ENCODE measurements around the gene TSNAXIP1.

TSNAXIP1 gene

DNA sequence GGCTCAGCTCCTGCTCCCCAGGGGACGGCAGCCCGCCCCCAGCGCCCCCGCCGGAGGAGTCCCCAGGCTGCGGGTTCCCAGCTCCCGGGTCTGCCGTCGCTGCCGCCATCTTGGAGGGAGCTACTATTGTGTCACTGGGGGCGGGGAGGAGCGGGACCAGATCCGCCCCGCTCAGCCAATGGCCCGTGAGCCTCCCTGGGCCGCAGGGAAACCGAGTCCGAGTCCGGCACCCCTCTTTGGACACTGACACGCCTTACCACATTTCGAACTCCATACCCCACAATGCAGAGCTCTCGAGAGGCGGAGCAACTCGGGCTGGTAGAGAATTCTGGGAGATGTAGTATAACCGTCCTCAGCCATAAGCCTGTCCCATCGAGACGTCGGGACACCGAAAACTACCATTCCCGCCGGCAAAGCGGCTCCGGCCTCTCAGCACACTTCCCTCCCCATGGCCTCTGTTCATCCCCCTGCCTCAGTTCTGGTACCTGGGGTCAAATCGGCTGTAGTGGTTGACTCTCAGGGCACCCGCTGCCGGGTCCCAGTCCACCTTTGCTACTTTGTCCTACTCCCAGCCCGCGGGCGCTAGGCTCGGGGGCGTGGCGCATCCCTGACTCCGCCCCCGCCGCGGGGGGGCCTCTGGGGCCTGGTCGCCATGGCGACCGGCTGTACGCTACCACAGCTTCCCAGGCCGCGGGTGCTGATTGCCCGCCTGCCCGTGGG is at the start of gene TSNAXIP1, which contains the start of gene RANBP10:
TSNAXIP1 (plus strand) TSS at position 462 of the 720 bp plus-strand sequence. CDS start 261 bp downstream, outside the sequence.
RANBP10 (minus strand) TSS at position 133 of the 720 bp plus-strand sequence; CDS start at position 109, 24 bp downstream.
- peak; percentile 99 for DNase-seq (ENCODE audit: low spot score)

GRCh38 chr16:67758006-67758405 is 48.7 kb upstream of the TSNAXIP1 start:
- DNase-seq (ENCODE audit: low spot score), result no peak

GRCh38 chr16:67758966-67759365 is 47.7 kb upstream of the TSNAXIP1 start:
- DNase-seq (ENCODE audit: low spot score), result no peak

- DNase-seq (ENCODE audit: low spot score), result no peak
Observed at GRCh38 chr16:67760206-67760955, 46.3 kb upstream of the TSNAXIP1 start.

DNA sequence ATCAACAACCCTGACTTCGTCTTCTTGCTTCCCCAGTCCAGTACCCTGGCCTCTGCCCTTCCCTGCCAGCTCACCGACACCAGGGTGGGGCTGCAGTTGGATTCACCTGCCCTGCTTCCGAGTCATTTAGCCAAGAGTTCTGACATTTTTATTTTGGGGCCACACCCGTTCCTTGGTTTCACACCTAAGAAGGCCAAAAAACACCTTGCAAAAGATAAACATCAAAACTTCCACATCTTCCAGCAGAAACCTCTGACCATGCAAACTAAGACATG is 45.8 kb upstream of the TSNAXIP1 start:
- DNase-seq (ENCODE audit: low spot score), result no peak

- no peak for DNase-seq (ENCODE audit: low spot score)
Observed at GRCh38 chr16:67761924-67762323, 44.8 kb upstream of the TSNAXIP1 start.

DNA sequence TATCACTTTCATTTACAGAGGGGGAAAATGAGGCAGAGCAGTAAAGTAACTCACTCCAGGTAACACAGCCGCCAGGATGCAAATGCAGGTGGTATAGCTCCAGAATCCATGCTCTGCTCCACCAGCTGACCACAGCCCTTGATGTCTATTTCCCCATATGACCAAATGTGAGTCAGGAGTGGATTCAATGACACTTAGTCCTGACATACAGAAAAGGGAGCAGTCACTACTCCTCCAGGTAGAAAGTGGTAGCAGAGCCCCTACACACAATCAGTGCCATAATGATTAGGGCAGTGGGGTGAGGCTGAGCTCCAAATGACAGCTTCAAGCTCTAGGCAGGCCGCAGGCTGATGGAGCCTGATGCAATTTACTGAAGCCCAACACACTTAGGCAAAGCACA is 44.3 kb upstream of the TSNAXIP1 start:
- no peak for DNase-seq (ENCODE audit: low spot score)

GRCh38 chr16:67763066-67763465 is 43.6 kb upstream of the TSNAXIP1 start:
- DNase-seq (ENCODE audit: low spot score), result no peak

- DNase-seq (ENCODE audit: low spot score), result no peak
Observed at GRCh38 chr16:67764158-67764667, 42.5 kb upstream of the TSNAXIP1 start.

- DNase-seq (ENCODE audit: low spot score), result no peak
Observed at GRCh38 chr16:67766291-67766690, 40.4 kb upstream of the TSNAXIP1 start.

GRCh38 chr16:67767953-67768352 is 38.7 kb upstream of the TSNAXIP1 start:
- DNase-seq (ENCODE audit: low spot score), result peak; percentile 12

DNA sequence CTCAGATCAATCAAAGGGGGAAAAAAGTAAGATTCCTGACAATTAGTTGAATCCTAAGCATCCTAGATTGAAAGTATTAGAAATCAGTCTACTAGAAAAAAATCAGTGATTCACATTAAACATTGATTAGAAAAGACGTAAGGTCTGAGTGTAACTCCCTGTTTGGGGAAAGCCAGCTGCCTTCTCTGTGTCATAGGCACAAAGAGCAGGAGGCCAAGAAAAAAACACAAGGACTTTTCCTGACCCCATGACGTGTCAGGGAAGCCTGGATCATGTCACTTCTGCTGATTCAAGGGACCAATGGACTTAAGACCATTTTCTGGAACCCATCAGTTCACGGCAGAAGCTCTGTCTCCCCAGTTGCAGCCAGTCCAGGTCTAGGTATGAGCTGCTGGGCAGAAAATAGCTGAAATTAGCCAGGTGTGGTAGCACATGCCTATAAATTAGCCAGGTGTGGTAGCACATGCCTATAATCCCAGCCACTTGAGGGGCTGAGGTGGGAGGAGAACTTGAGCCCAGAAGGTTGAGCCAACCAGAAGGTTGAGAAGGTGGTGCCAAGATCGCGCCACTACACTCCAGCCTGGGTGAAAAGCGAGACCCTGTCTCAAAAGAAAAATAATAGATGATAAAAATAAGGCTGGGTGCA is 36.2 kb upstream of the TSNAXIP1 start:
- no peak for DNase-seq (ENCODE audit: low spot score)

DNA sequence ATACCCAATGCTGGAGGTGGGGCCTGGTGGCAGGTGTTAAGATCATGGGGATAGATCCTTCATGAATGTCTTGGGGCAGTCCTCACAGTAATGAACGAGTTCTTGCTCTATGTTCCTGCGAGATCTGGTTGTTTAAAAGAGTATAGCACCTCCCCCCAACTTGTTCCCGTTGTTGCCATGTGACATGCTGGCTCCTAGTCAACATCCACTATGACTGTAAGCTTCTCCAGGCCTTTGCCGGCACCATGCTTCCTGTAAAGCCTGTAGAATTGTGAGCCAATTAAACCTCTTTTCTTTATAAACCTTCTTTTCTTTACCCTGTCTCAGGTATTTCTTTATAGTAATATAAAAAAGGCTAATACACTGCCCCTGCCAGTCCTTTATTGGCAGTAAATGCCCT is 33.6 kb upstream of the TSNAXIP1 start:
- DNase-seq (ENCODE audit: low spot score), result no peak

GRCh38 chr16:67773569-67774456 is 32.9 kb upstream of the TSNAXIP1 start:
- DNase-seq (ENCODE audit: low spot score), result no peak

- DNase-seq (ENCODE audit: low spot score), result no peak
Observed at GRCh38 chr16:67774457-67774853, 32.2 kb upstream of the TSNAXIP1 start.

DNA sequence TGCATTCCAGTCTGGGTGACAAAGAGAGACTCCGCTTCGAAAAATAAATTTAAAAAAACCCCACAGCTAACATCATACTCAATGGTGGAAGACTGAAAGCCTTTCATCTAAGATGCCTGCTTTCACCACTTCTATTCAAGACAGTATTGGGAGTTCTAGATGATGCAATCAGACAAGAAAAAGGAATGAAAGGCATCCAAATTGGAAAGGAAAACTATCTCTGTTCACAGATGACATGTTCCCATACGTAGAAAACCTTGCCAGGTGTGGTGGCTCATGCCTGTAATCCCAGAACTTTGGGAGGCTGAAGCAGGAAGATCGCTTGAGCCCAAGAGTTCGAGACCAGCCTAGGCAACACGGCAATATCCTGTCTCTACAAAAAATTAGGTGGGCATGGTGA is 31.4 kb upstream of the TSNAXIP1 start:
- DNase-seq (ENCODE audit: low spot score), result no peak

DNA sequence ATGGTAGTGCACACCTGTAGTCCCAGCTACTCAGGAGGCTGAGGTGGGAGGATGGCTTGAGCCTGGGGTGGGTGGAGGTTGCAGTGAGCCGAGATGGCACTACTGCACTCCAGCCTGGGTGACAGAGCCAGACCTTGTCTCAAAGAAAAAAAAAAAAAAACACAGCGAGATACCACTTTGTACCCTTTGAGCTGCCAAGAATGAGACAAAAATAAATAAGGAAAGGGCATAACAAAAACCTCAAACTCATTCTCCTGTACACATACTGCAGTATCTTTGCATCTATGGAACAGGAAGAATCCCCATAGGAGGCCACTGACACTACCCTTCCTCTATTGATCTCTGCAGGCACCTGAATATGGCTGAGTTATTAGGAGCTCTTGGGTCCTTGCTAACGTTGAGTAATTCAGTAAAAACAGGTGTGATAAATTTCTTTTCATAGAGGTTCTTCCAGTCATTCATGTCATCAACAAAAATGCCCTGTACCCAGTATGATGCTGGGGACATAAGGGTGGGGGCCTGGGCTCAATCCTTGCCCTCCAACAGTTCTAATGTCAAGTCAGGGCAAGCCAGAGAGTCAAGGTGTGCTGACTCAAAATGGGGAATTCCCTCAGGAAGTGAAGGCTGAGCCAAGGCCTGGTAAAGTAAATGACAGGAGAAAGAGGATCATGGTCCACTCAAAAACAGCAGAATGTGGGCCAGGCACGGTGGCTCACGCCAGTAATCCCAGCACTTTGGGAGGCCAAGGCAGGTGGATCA is 27.3 kb upstream of the TSNAXIP1 start:
- no peak for DNase-seq (ENCODE audit: low spot score)

- no peak for DNase-seq (ENCODE audit: low spot score)
Observed at GRCh38 chr16:67780847-67781564, 25.7 kb upstream of the TSNAXIP1 start.

DNA sequence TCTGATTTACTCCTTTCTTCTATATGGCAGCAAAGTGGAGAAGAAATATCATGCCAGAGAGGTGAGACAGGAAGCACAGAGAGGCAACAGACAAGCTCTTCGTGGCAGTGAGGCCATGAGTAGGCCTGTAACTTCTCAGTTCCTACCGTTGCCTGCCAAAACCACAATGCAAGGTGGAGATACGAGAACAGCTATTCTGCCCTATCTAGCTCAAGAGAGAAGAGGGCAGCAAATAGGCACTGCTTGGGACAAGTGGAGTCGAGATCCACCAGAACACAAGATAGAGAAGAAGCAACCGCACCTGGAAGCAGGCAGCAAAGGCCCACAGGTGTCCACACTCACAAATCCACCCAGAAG is 25.1 kb upstream of the TSNAXIP1 start:
- DNase-seq (ENCODE audit: low spot score), result peak; percentile 22

- no peak for DNase-seq (ENCODE audit: low spot score)
Observed at GRCh38 chr16:67782567-67783352, 23.9 kb upstream of the TSNAXIP1 start.
